H1 (cell line): ENCODE data around the gene NFE2L2. TPM values are rescaled to one million over a fixed set of nuclear protein-coding genes. Genes with fewer than 3 reads are reported as not detected.

ENCODE experiments used
- CBX8 ChIP-seq: fragments of 300-800, 300-1000 bp; sonication (generic); IDR thresholded peaks from 2 replicates; pipeline ENCODE4 v1.7.1; 2016; ENCODE audit warnings: low read depth, low read length, borderline replicate concordance
- MAX ChIP-seq: IDR thresholded peaks from 2 replicates; pipeline ENCODE4 v1.6.1; 2012; ENCODE audit warnings: inconsistent platforms
- polyA plus RNA-seq, 7 experiments: library from polyadenylated mRNA; depleted of rRNA in 3 of 7; stranded (reverse) in 5 of 7; unstranded in 2 of 7; fragments of >200 nt in 5 of 7; fragments of 200-250 nt in 2 of 7; gene quantifications; 1 replicate in 5 of 7; 2 replicates in 1 of 7; 4 replicates in 1 of 7; pipeline versions ENCODE4 v1.2.1 to v1.2.3, GENCODE V29; 2011 to 2013; ENCODE audit warnings: missing spikeins in 2 of 7, mixed read lengths in 2 of 7
- total RNA-seq: library from RNA; stranded (reverse); fragmentation: NEBNext Ultra II Directional; extraction: Animal tissue kit (Norgen Biotek cat#: 25700); gene quantifications from 2 replicates; pipeline ENCODE4 v1.2.1, GENCODE V29; 2021

Gene NFE2L2
- total and polyA plus RNA-seq, 2 of the 8 experiments (the other 6 are each of a cell fraction or from before 2014, with no cell fraction given) = 33.2 to 34.5 TPM

- TF ChIP-seq CBX8 = no peak
- TF ChIP-seq MAX = no peak
Measured at GRCh38 chr2:177296040-177296439, 31.5 kb upstream of the NFE2L2 start (continued).
